HepG2 (cell line): ENCODE results near the gene TMEM145. TPM values are rescaled to one million over a fixed set of nuclear protein-coding genes. Genes with fewer than 3 reads are reported as not detected.

Source experiments
- DNMT1 ChIP-seq: sonication (generic); formaldehyde crosslinking; IDR thresholded peaks from 2 replicates; pipeline ENCODE4 v1.5.1; 2020; ENCODE audit warnings: mild to moderate bottlenecking, missing genetic modification reagents
- FOSL1 ChIP-seq: sonication (generic); formaldehyde crosslinking; IDR thresholded peaks from 2 replicates; pipeline ENCODE4 v1.9.0; 2021; ENCODE audit warnings: missing genetic modification reagents, borderline replicate concordance
- KLF12 ChIP-seq: sonication (generic); formaldehyde crosslinking; IDR thresholded peaks from 2 replicates; pipeline ENCODE4 v1.4.0; 2020; ENCODE audit warnings: missing genetic modification reagents, borderline replicate concordance
- MED13 ChIP-seq: sonication (generic); formaldehyde crosslinking; IDR thresholded peaks from 2 replicates; pipeline ENCODE4 v1.5.0; 2020; ENCODE audit warnings: missing genetic modification reagents
- NR3C1 ChIP-seq: sonication (generic); formaldehyde crosslinking; IDR thresholded peaks from 2 replicates; pipeline ENCODE4 v1.4.0; 2020; ENCODE audit warnings: missing genetic modification reagents
- PTBP1 ChIP-seq: fragments of 200-400 bp; formaldehyde crosslinking; IDR thresholded peaks from 2 replicates; pipeline ENCODE4 v1.6.1; 2018; ENCODE audit warnings: low read length, low read depth; ENCODE audit not compliant: poor library complexity, severe bottlenecking
- YEATS4 ChIP-seq: sonication (generic); formaldehyde crosslinking; IDR thresholded peaks from 2 replicates; pipeline ENCODE4 v1.4.0; 2020; ENCODE audit warnings: missing genetic modification reagents, borderline replicate concordance
- ZBTB42 ChIP-seq: sonication (generic); formaldehyde crosslinking; IDR thresholded peaks from 2 replicates; pipeline ENCODE4 v1.5.0; 2020; ENCODE audit warnings: mild to moderate bottlenecking, missing genetic modification reagents
- ZNF382 ChIP-seq: sonication (generic); formaldehyde crosslinking; IDR thresholded peaks from 2 replicates; pipeline ENCODE4 v1.5.0; 2020; ENCODE audit warnings: missing genetic modification reagents, mild to moderate bottlenecking, borderline replicate concordance
- polyA plus RNA-seq, 8 experiments: library from polyadenylated mRNA; depleted of rRNA in 3 of 8; stranded (reverse) in 7 of 8; unstranded in 1 of 8; fragments of >200 nt; fragmentation: Illumina TruSeq in 4 of 8; extraction: Trizol in 4 of 8; gene quantifications; 2 replicates each; pipeline versions ENCODE4 v1.2.1 to v1.2.3, GENCODE V29; 2011 to 2016; ENCODE audit warnings: low read depth in 4 of 8, missing spikeins in 1 of 8, mixed read lengths in 1 of 8; ENCODE audit not compliant: insufficient read depth in 1 of 8
- total RNA-seq, 5 experiments: library from RNA; depleted of rRNA; stranded (reverse); fragments of >200 nt; fragmentation: Illumina TruSeq; extraction: Trizol; gene quantifications; 2 replicates each; pipeline ENCODE4 v1.2.3, GENCODE V29; 2016; ENCODE audit warnings: low read depth in 1 of 5
- TF ChIP-seq, protein P1 (sequence below): sonication (generic); formaldehyde crosslinking; IDR thresholded peaks from 2 replicates; pipeline ENCODE4 v1.8.0; 2022; ENCODE audit warnings: missing genetic modification reagents, mild to moderate bottlenecking, inconsistent platforms, borderline replicate concordance
- TF ChIP-seq, protein P2 (sequence below): sonication (generic); formaldehyde crosslinking; IDR thresholded peaks from 2 replicates; pipeline ENCODE4 v1.8.1; 2023; ENCODE audit warnings: missing genetic modification reagents, mild to moderate bottlenecking, borderline replicate concordance
- TF ChIP-seq, protein P3 (sequence below): sonication (generic); formaldehyde crosslinking; IDR thresholded peaks from 2 replicates; pipeline ENCODE4 v1.8.0; 2023; ENCODE audit warnings: mild to moderate bottlenecking, missing genetic modification reagents
- TF ChIP-seq, protein P4 (sequence below), 2 experiments: fragments of 450-650 bp in 1 of 2; sonication (generic) in 1 of 2; formaldehyde crosslinking; IDR thresholded peaks; 2 replicates each; pipeline versions ENCODE4 v1.5.0 to v1.8.0; 2020 to 2022; ENCODE audit warnings: mild to moderate bottlenecking in 1 of 2, missing genetic modification reagents in 1 of 2
- TF ChIP-seq, protein P5 (sequence below): sonication (generic); formaldehyde crosslinking; IDR thresholded peaks from 2 replicates; pipeline ENCODE4 v1.4.0; 2020; ENCODE audit warnings: missing genetic modification reagents, borderline replicate concordance
- TF ChIP-seq, protein P6 (sequence below): sonication (generic); formaldehyde crosslinking; conservative IDR thresholded peaks from 2 replicates; pipeline ENCODE4 v1.8.0; 2022; ENCODE audit warnings: missing genetic modification reagents
- TF ChIP-seq, protein P7 (sequence below): sonication (generic); formaldehyde crosslinking; IDR thresholded peaks from 2 replicates; pipeline ENCODE4 v1.4.0; 2020; ENCODE audit warnings: missing genetic modification reagents

The TMEM145 gene
- total and polyA plus RNA-seq, 2 of the 13 experiments (the other 11 are each of a cell fraction or from before 2014, with no cell fraction given) = 0.07 to 5.1 TPM

DNA sequence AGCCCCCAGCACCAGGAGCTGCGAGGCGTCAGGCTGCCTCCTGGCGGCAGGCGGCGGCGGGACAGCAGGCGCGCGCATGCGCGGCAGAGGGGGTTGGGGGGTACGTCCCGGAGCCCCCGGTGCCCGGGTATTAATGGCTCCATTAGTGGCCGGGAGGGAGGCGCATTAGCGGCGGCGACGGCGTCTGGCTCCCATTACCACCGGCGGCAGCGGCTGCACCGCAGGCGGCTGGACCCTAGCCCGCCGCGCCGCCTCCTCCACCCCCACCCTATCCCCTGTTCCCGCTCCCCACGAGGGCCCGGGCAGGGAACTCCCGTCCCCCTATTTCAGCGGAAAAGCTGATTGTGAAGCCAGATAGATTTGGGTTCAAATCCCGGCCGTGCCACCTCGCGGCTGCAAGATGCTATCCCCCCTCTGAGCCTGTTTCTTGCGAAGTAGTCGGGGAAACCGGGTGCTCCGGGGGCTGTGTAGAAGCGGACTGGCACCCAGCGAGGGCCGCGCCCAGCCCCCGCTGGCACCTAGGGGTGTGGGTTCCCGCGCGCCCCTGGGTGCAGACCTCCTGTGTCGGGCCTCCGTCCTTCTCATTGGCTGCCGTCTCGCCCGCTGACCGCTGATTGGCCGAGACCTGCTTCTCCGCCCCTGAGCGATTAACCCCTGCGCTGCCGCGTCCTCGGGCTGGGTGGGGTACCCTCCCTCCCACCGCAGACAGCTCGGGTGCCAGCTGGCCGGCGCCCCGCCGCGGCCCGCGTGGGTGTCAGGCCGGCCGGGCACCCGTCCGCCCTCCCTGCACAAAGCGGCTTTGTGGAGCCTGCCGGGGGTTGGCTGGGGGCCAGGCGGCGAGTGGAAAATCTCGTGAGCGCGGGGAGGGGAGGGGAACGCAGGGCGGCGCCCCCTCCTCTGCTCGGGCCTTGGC, 33.0 kb upstream of the TMEM145 start (continued):
- TF ChIP-seq ZNF382 = no peak
- TF ChIP-seq, protein P1, sequence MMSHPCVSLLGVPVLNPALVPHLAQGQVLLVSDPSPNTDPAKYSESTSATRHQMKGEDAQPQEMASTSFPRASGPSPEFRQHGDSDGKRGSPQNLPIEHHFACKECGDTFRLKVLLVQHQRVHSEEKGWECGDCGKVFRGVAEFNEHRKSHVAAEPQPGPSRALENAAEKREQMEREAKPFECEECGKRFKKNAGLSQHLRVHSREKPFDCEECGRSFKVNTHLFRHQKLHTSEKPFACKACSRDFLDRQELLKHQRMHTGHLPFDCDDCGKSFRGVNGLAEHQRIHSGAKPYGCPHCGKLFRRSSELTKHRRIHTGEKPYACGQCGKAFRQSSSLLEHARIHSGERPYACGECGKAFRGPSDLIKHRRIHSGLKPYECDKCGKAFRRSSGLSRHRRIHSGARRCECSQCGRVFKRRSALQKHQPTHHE (CRISPR knock-in tag) = peak; percentile 52; the same call in 1 of the 2 replicates
- TF ChIP-seq, protein P2, sequence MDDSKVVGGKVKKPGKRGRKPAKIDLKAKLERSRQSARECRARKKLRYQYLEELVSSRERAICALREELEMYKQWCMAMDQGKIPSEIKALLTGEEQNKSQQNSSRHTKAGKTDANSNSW (CRISPR knock-in tag) = no peak
- TF ChIP-seq, protein P3, sequence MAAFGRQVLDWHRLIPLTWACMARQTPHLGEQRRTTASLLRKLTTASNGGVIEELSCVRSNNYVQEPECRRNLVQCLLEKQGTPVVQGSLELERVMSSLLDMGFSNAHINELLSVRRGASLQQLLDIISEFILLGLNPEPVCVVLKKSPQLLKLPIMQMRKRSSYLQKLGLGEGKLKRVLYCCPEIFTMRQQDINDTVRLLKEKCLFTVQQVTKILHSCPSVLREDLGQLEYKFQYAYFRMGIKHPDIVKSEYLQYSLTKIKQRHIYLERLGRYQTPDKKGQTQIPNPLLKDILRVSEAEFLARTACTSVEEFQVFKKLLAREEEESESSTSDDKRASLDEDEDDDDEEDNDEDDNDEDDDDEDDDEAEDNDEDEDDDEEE (CRISPR knock-in tag) = 0 out of 2 replicates have a peak, but pooled peaks have one; percentile 10
- TF ChIP-seq NR3C1 (CRISPR knock-in tag) = no peak
- peak; percentile 64; the same call in 1 of the 2 replicates for TF ChIP-seq MED13 (CRISPR knock-in tag)
- TF ChIP-seq, protein P4, sequence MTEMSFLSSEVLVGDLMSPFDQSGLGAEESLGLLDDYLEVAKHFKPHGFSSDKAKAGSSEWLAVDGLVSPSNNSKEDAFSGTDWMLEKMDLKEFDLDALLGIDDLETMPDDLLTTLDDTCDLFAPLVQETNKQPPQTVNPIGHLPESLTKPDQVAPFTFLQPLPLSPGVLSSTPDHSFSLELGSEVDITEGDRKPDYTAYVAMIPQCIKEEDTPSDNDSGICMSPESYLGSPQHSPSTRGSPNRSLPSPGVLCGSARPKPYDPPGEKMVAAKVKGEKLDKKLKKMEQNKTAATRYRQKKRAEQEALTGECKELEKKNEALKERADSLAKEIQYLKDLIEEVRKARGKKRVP (CRISPR knock-in tag; IDR thresholded peaks at IDR 0.05) = no peak
- TF ChIP-seq, protein P5, sequence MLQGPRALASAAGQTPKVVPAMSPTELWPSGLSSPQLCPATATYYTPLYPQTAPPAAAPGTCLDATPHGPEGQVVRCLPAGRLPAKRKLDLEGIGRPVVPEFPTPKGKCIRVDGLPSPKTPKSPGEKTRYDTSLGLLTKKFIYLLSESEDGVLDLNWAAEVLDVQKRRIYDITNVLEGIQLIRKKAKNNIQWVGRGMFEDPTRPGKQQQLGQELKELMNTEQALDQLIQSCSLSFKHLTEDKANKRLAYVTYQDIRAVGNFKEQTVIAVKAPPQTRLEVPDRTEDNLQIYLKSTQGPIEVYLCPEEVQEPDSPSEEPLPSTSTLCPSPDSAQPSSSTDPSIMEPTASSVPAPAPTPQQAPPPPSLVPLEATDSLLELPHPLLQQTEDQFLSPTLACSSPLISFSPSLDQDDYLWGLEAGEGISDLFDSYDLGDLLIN (CRISPR knock-in tag) = peak; percentile 80; the same call in 1 of the 2 replicates
- TF ChIP-seq, protein P6, sequence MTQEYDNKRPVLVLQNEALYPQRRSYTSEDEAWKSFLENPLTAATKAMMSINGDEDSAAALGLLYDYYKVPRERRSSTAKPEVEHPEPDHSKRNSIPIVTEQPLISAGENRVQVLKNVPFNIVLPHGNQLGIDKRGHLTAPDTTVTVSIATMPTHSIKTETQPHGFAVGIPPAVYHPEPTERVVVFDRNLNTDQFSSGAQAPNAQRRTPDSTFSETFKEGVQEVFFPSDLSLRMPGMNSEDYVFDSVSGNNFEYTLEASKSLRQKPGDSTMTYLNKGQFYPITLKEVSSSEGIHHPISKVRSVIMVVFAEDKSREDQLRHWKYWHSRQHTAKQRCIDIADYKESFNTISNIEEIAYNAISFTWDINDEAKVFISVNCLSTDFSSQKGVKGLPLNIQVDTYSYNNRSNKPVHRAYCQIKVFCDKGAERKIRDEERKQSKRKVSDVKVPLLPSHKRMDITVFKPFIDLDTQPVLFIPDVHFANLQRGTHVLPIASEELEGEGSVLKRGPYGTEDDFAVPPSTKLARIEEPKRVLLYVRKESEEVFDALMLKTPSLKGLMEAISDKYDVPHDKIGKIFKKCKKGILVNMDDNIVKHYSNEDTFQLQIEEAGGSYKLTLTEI (CRISPR knock-in tag) = no peak
- TF ChIP-seq DNMT1 (CRISPR knock-in tag) = no peak; the same call in 1 of the 2 replicates
- TF ChIP-seq, protein P7, sequence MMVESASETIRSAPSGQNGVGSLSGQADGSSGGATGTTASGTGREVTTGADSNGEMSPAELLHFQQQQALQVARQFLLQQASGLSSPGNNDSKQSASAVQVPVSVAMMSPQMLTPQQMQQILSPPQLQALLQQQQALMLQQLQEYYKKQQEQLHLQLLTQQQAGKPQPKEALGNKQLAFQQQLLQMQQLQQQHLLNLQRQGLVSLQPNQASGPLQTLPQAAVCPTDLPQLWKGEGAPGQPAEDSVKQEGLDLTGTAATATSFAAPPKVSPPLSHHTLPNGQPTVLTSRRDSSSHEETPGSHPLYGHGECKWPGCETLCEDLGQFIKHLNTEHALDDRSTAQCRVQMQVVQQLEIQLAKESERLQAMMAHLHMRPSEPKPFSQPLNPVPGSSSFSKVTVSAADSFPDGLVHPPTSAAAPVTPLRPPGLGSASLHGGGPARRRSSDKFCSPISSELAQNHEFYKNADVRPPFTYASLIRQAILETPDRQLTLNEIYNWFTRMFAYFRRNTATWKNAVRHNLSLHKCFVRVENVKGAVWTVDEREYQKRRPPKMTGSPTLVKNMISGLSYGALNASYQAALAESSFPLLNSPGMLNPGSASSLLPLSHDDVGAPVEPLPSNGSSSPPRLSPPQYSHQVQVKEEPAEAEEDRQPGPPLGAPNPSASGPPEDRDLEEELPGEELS = peak; percentile 18; the same call in 1 of the 2 replicates
- TF ChIP-seq ZBTB42 (CRISPR knock-in tag) = no peak
- TF ChIP-seq YEATS4 (CRISPR knock-in tag) = peak; percentile 78
- no peak for TF ChIP-seq PTBP1
- peak; percentile 91 for TF ChIP-seq KLF12 (CRISPR knock-in tag)
- TF ChIP-seq FOSL1 (CRISPR knock-in tag) = no peak; the same call in 1 of the 2 replicates
